ENCODE results near the gene NPSR1. TPM values are rescaled to one million over a fixed set of nuclear protein-coding genes. Genes with fewer than 3 reads are reported as not detected.
A peak's percentile ranks its signal among the peaks of the same experiment; 100 is the strongest.

Gene NPSR1
- total and polyA plus RNA-seq, 2 experiments from 2014 or later = not detected

GRCh38 chr7:34823650-34824258 lies 165.7 kb downstream of the NPSR1 start:
- Histone ChIP-seq H3K36me3 (no peaks in the 10 kb centered on the region), H3K4me1 (ENCODE audit: low read depth) (no peaks in the 10 kb centered on the region), H3K9me3 (ENCODE audit: low read depth) (no peaks in the 10 kb centered on the region), H3K27ac (no peak overlapping the region), H3K27me3 (no peaks in the 10 kb centered on the region), H3K4me3 (no peak overlapping the region)
- TF ChIP-seq CTCF (IDR thresholded peaks at IDR 0.05; ENCODE audit: low read depth, low read length) = peak; percentile 92
- peak; percentile 64 to 65 for DNase-seq (ENCODE audit: low read depth in 1 of 2, low spot score in 1 of 2)

- TF ChIP-seq CTCF (IDR thresholded peaks at IDR 0.05; ENCODE audit: low read depth, low read length) = no peak
- no peaks in the 10 kb centered on the region for H3K9me3 ChIP-seq (ENCODE audit: low read depth)
- DNase-seq (ENCODE audit: low read depth in 1 of 2, low spot score in 1 of 2) = no peak
- no peaks in the 10 kb centered on the region for H3K36me3 ChIP-seq
- H3K27ac ChIP-seq = no peak overlapping the region
- no peaks in the 10 kb centered on the region for H3K4me1 ChIP-seq (ENCODE audit: low read depth)
- no peaks in the 10 kb centered on the region for H3K27me3 ChIP-seq
- H3K4me3 ChIP-seq = no peak overlapping the region
Measured at GRCh38 chr7:34825221-34825620, 167.2 kb downstream of the NPSR1 start.

- no peak for DNase-seq (ENCODE audit: low read depth in 1 of 2, low spot score in 1 of 2)
Measured at GRCh38 chr7:34830390-34830789, 172.4 kb downstream of the NPSR1 start.

GRCh38 chr7:34831436-34831835 lies 173.4 kb downstream of the NPSR1 start:
- H3K4me1 ChIP-seq (ENCODE audit: low read depth) = no peaks in the 10 kb centered on the region

More at GRCh38 chr7:34830390-34830789, 172.4 kb downstream of the NPSR1 start:
- Histone ChIP-seq H3K36me3 (no peaks in the 10 kb centered on the region), H3K4me3 (no peak overlapping the region), H3K9me3 (ENCODE audit: low read depth) (no peaks in the 10 kb centered on the region), H3K27me3 (no peaks in the 10 kb centered on the region), H3K27ac (no peak overlapping the region), H3K4me1 (ENCODE audit: low read depth) (no peaks in the 10 kb centered on the region)
- TF ChIP-seq CTCF (IDR thresholded peaks at IDR 0.05; ENCODE audit: low read depth, low read length) = no peak

GRCh38 chr7:34832020-34832419 lies 174.0 kb downstream of the NPSR1 start:
- no peaks in the 10 kb centered on the region for H3K9me3 ChIP-seq (ENCODE audit: low read depth)
- TF ChIP-seq CTCF (IDR thresholded peaks at IDR 0.05; ENCODE audit: low read depth, low read length) = no peak
- H3K36me3 ChIP-seq = no peaks in the 10 kb centered on the region
- no peak overlapping the region for H3K4me3 ChIP-seq
- no peaks in the 10 kb centered on the region for H3K4me1 ChIP-seq (ENCODE audit: low read depth)
- no peak for DNase-seq (ENCODE audit: low read depth in 1 of 2, low spot score in 1 of 2)
- no peak overlapping the region for H3K27ac ChIP-seq
- H3K27me3 ChIP-seq = no peaks in the 10 kb centered on the region

More at GRCh38 chr7:34831436-34831835, 173.4 kb downstream of the NPSR1 start:
- no peak for DNase-seq (ENCODE audit: low read depth in 1 of 2, low spot score in 1 of 2)
- no peaks in the 10 kb centered on the region for H3K36me3 ChIP-seq
- no peaks in the 10 kb centered on the region for H3K27me3 ChIP-seq
- H3K9me3 ChIP-seq (ENCODE audit: low read depth) = no peaks in the 10 kb centered on the region
- no peak overlapping the region for H3K4me3 ChIP-seq
- TF ChIP-seq CTCF (IDR thresholded peaks at IDR 0.05; ENCODE audit: low read depth, low read length) = no peak
- no peak overlapping the region for H3K27ac ChIP-seq
